Gastroesophageal sphincter (tissue), 3 donors: ENCODE data around the gene NID2.

Experiments
- CTCF ChIP-seq, 4 experiments: fragments of 200-600 bp in 2 of 4; fragments of 450-650 bp in 2 of 4; sonication (generic) in 1 of 4; IDR thresholded peaks; one replicate each; pipeline ENCODE4 v1.5.1; 2017 to 2019; ENCODE audit warnings: antibody characterized with exemption in 4 of 4, mild to moderate bottlenecking in 2 of 4, moderate library complexity in 2 of 4
- EP300 ChIP-seq: sonication (generic); formaldehyde crosslinking; IDR thresholded peaks from one replicate; pipeline ENCODE4 v1.6.1; 2017; ENCODE audit warnings: antibody characterized with exemption, mild to moderate bottlenecking
- POLR2A ChIP-seq, 2 donors: fragments of 450-650 bp; IDR thresholded peaks; one replicate each; pipeline ENCODE4 v1.6.1; 2017; ENCODE audit warnings: antibody characterized with exemption in 2 of 2, mild to moderate bottlenecking in 2 of 2, moderate library complexity in 1 of 2
- POLR2AphosphoS5 ChIP-seq: sonication (generic); formaldehyde crosslinking; IDR thresholded peaks from one replicate; pipeline ENCODE4 v1.6.1; 2017; ENCODE audit warnings: antibody characterized with exemption

DNA sequence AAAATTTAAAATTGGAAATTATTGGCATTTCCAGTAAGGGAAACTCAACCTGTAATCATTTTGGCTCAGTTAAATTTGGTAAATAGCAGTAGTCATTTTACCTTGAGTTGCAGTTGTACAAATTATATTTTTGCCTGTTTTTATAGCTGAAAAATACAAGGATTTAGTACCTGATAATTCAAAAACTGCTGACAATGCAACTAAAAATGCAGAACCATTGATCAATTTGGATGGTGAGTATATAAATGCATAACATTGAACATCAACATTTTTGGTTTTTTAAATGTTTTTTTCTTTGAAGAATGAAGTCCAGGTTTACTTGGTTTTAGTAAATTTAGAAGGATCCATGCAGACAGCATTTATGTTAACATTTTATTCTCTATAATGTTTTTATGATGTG is 70.5 kb downstream of the NID2 start:
- no peak for TF ChIP-seq CTCF (IDR thresholded peaks at IDR 0.05)
- TF ChIP-seq POLR2A (IDR thresholded peaks at IDR 0.05), result no peak
- TF ChIP-seq EP300, result no peak
- TF ChIP-seq POLR2AphosphoS5, result no peak
